Measurements from ENCODE around the gene LARGE1.

The LARGE1 gene

DNA sequence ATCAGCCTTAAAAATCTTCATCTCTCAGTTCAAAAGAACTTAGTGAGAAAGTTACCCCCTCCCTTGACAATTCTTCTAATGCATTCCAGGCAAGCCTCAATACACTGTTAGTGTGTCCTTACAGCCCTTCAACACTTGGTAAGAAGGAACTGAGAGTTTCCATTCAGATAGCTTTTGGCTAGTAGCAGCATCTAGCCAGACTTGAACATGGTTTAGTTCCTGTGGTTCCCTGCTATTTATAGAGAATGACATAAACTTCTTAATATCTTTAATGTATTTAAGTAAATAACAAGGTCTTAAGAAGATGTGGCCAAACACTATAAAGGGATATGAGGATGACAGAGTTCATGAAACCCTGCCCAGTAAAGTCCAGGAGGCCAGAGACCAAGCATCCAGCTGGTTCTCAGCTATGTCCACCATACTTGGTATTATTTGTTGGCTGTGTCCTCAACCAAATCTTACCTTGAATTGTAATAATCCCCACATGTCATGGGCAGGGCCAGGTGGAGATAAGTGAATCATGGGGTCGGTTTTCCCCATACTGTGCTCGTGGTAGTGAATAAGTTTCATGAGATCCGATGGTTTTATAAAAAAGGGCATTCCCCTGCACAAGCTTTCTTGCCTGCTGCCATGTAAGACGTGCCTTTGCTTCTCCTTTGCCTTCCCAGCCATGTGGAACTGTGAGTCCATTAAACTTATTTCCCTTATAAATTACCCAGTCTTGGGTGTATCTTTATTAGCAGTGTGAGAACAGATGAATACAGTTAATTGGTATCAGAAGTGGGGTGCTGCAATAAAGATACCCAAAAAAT is 132.4 kb downstream of the LARGE1 start:
- Histone ChIP-seq H3K23ac (ENCODE audit: low read depth, low read length, poor library complexity) (no peak overlapping the region), H4K91ac (ENCODE audit: low read depth, low read length, poor library complexity) (no peak overlapping the region), H2BK5ac (ENCODE audit: low read length) (no peak overlapping the region), H2AK5ac (ENCODE audit: low read depth, low read length) (no peak overlapping the region), H3K4ac (ENCODE audit: low read length) (no peak overlapping the region), H3K36me3 (replicated peaks in 1 of 2; ENCODE audit: control insufficient read depth in 2 of 2, insufficient read depth in 2 of 2, low read length in 2 of 2) (no peaks in the 10 kb centered on the region), H2BK120ac (ENCODE audit: low read depth, low read length) (no peak overlapping the region), H3K18ac (ENCODE audit: low read length) (no peak overlapping the region), H3K27ac (replicated peaks; ENCODE audit: low read length) (no peak overlapping the region), H3K9ac (ENCODE audit: low read depth, low read length, poor library complexity) (no peak overlapping the region), H2BK12ac (ENCODE audit: low read length) (no peak overlapping the region), H3K4me1 (ENCODE audit: control insufficient read depth in 2 of 2, insufficient read depth in 1 of 2, low read depth in 1 of 2, low read length in 2 of 2) (no peaks in the 10 kb centered on the region), H3K79me1 (ENCODE audit: low read depth, low read length) (no peaks in the 10 kb centered on the region), H2BK15ac (ENCODE audit: low read length) (no peak overlapping the region), H2AFZ (ENCODE audit: low read length) (no peak overlapping the region), H4K8ac (ENCODE audit: low read depth, low read length) (no peak overlapping the region), H3K14ac (ENCODE audit: low read length) (no peak overlapping the region), H3K27me3 (ENCODE audit: control insufficient read depth in 3 of 3, insufficient read depth in 3 of 3, low read depth in 1 of 3, low read length in 3 of 3) (no peaks in the 10 kb centered on the region), H3K4me2 (ENCODE audit: insufficient read depth, low read length, poor library complexity, severe bottlenecking) (no peak overlapping the region), H3K4me3 (ENCODE audit: low read length in 2 of 2) (no peak overlapping the region), H3K9me3 (replicated peaks in 1 of 2; ENCODE audit: control insufficient read depth in 2 of 2, insufficient read depth in 1 of 2, low read depth in 1 of 2, low read length in 2 of 2) (peaks cover 5 to 35% of the 10 kb centered on the region in 2 donors)
- no CpG with 5 or more reads among the region's 4 CpGs for WGBS, 2 donors (ENCODE audit: extremely low coverage in 2 of 2, insufficient read length in 2 of 2, insufficient replicate concordance in 1 of 2)
- DNase-seq (ENCODE audit: low spot score): no peak

DNA sequence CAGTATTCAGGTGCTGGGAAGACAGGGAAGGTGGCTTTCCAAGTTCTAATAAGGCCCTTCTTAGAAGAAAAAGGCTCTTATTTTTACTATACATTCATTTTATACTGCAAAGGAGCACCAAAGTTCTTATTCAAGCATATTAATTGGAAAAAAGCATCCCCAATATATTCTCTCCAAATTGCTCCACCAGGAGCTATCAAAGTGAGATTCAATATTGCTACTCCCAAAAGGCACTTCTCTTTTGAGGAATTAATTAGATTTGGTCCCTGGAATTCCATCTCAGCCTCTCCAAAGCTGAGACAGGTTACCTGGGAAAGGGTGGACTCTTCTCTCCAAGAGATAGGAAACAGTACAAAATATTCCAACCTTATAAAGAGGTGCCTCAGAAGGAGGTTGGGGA is 134.1 kb downstream of the LARGE1 start:
- no peak overlapping the region for H3K4ac ChIP-seq (ENCODE audit: low read length)
- no peak overlapping the region for H3K4me3 ChIP-seq (ENCODE audit: low read length in 2 of 2)
- no peaks in the 10 kb centered on the region for H3K27me3 ChIP-seq (ENCODE audit: control insufficient read depth in 3 of 3, insufficient read depth in 3 of 3, low read depth in 1 of 3, low read length in 3 of 3)
- H2BK12ac ChIP-seq (ENCODE audit: low read length): no peak overlapping the region
- no peak overlapping the region for H4K8ac ChIP-seq (ENCODE audit: low read depth, low read length)
- H2BK5ac ChIP-seq (ENCODE audit: low read length): no peak overlapping the region
- H3K18ac ChIP-seq (ENCODE audit: low read length): no peak overlapping the region
- H2AFZ ChIP-seq (ENCODE audit: low read length): no peak overlapping the region
- H3K79me1 ChIP-seq (ENCODE audit: low read depth, low read length): no peaks in the 10 kb centered on the region
- H3K4me1 ChIP-seq (ENCODE audit: control insufficient read depth in 2 of 2, insufficient read depth in 1 of 2, low read depth in 1 of 2, low read length in 2 of 2): peaks cover 0 to 2% of the 10 kb centered on the region in 2 donors
- no peak overlapping the region for H3K9ac ChIP-seq (ENCODE audit: low read depth, low read length, poor library complexity)
- no peak overlapping the region for H2BK15ac ChIP-seq (ENCODE audit: low read length)
- H3K27ac ChIP-seq (replicated peaks; ENCODE audit: low read length): no peak overlapping the region
- H2AK5ac ChIP-seq (ENCODE audit: low read depth, low read length): no peak overlapping the region
- H4K91ac ChIP-seq (ENCODE audit: low read depth, low read length, poor library complexity): no peak overlapping the region
- no peak for DNase-seq (ENCODE audit: low spot score)
- H3K36me3 ChIP-seq (replicated peaks in 1 of 2; ENCODE audit: control insufficient read depth in 2 of 2, insufficient read depth in 2 of 2, low read length in 2 of 2): no peaks in the 10 kb centered on the region
- H3K9me3 ChIP-seq (replicated peaks in 1 of 2; ENCODE audit: control insufficient read depth in 2 of 2, insufficient read depth in 1 of 2, low read depth in 1 of 2, low read length in 2 of 2): peaks cover 5 to 26% of the 10 kb centered on the region in 2 donors
- no peak overlapping the region for H2BK120ac ChIP-seq (ENCODE audit: low read depth, low read length)
- H3K14ac ChIP-seq (ENCODE audit: low read length): no peak overlapping the region
- H3K23ac ChIP-seq (ENCODE audit: low read depth, low read length, poor library complexity): no peak overlapping the region
- no peak overlapping the region for H3K4me2 ChIP-seq (ENCODE audit: insufficient read depth, low read length, poor library complexity, severe bottlenecking)

DNA sequence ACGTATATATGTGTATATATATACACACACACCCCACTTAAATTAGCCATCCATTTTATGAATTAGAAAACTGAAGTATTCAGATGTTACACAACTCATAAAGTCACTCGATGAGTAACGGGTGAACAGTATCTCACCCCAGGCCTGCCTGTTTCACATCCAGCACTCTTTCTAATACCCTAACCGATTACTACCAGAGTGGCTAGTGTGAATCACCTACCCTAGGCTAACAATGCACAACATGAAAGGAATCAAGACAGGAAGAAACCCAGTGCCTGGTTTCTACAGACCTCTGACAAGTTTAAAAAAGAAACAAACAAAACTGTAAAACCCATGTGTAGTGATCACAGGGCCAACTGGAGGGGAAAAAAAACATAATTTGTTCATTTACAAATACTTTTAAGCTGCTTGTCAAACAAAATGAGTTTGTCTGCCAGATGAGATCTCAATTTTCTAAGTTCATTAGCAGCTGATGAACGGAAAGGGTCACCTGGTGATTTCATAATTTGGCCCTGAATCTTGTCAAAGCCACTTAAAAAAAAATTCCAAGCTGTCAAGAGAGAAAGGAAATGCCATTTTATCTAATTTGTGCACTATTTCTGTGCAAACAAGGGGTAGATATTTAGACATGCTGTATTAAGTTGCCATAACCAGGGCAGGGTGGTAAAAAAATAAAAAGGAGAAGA is 134.8 kb downstream of the LARGE1 start:
- Histone ChIP-seq H3K9ac (ENCODE audit: low read depth, low read length, poor library complexity) (no peak overlapping the region), H4K91ac (ENCODE audit: low read depth, low read length, poor library complexity) (no peak overlapping the region), H4K8ac (ENCODE audit: low read depth, low read length) (no peak overlapping the region), H3K4me2 (ENCODE audit: insufficient read depth, low read length, poor library complexity, severe bottlenecking) (no peak overlapping the region), H2BK12ac (ENCODE audit: low read length) (no peak overlapping the region), H3K36me3 (replicated peaks in 1 of 2; ENCODE audit: control insufficient read depth in 2 of 2, insufficient read depth in 2 of 2, low read length in 2 of 2) (no peaks in the 10 kb centered on the region), H3K18ac (ENCODE audit: low read length) (no peak overlapping the region), H2BK5ac (ENCODE audit: low read length) (no peak overlapping the region), H3K23ac (ENCODE audit: low read depth, low read length, poor library complexity) (no peak overlapping the region), H3K79me1 (ENCODE audit: low read depth, low read length) (no peaks in the 10 kb centered on the region), H3K4me1 (ENCODE audit: control insufficient read depth in 2 of 2, insufficient read depth in 1 of 2, low read depth in 1 of 2, low read length in 2 of 2) (peaks cover 0 to 2% of the 10 kb centered on the region in 2 donors), H3K27me3 (ENCODE audit: control insufficient read depth in 3 of 3, insufficient read depth in 3 of 3, low read depth in 1 of 3, low read length in 3 of 3) (no peaks in the 10 kb centered on the region), H3K9me3 (replicated peaks in 1 of 2; ENCODE audit: control insufficient read depth in 2 of 2, insufficient read depth in 1 of 2, low read depth in 1 of 2, low read length in 2 of 2) (peaks cover 5 to 26% of the 10 kb centered on the region in 2 donors), H3K27ac (replicated peaks; ENCODE audit: low read length) (no peak overlapping the region), H2BK120ac (ENCODE audit: low read depth, low read length) (no peak overlapping the region), H3K4ac (ENCODE audit: low read length) (no peak overlapping the region), H2AFZ (ENCODE audit: low read length) (no peak overlapping the region), H3K4me3 (ENCODE audit: low read length in 2 of 2) (no peak overlapping the region), H3K14ac (ENCODE audit: low read length) (no peak overlapping the region), H2AK5ac (ENCODE audit: low read depth, low read length) (no peak overlapping the region), H2BK15ac (ENCODE audit: low read length) (no peak overlapping the region)
- no CpG with 5 or more reads among the region's 5 CpGs for whole genome bisulfite sequencing, 2 donors (ENCODE audit: extremely low coverage in 2 of 2, insufficient read length in 2 of 2, insufficient replicate concordance in 1 of 2)
- DNase-seq (ENCODE audit: low spot score): no peak

DNA sequence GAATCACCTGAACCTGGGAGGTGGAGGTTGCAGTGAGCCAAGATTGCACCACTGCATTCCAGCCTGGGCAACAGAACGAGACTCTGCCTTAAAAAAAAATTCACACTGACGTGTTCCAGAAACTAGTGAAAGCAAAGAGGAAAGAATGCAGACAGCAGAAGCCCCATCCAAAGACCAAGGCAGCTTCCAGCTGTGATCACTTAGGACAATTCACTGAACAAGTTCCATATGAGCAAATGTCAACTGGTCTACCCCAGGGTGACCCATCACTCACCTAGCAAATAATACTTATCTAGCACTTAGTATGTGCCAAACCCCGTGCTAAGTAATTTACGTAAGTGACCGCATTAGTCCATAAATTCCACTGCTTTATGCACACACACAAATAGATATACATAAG is 138.9 kb downstream of the LARGE1 start:
- no peak overlapping the region for H3K9ac ChIP-seq (ENCODE audit: low read depth, low read length, poor library complexity)
- no peaks in the 10 kb centered on the region for H3K27me3 ChIP-seq (ENCODE audit: control insufficient read depth in 3 of 3, insufficient read depth in 3 of 3, low read depth in 1 of 3, low read length in 3 of 3)
- H3K9me3 ChIP-seq (replicated peaks in 1 of 2; ENCODE audit: control insufficient read depth in 2 of 2, insufficient read depth in 1 of 2, low read depth in 1 of 2, low read length in 2 of 2): peaks cover 0 to 4% of the 10 kb centered on the region in 2 donors
- H2BK5ac ChIP-seq (ENCODE audit: low read length): no peak overlapping the region
- no peak overlapping the region for H3K4me2 ChIP-seq (ENCODE audit: insufficient read depth, low read length, poor library complexity, severe bottlenecking)
- no peak overlapping the region for H2BK120ac ChIP-seq (ENCODE audit: low read depth, low read length)
- no peak overlapping the region for H3K18ac ChIP-seq (ENCODE audit: low read length)
- no peak overlapping the region for H2AK5ac ChIP-seq (ENCODE audit: low read depth, low read length)
- no peak overlapping the region for H3K4ac ChIP-seq (ENCODE audit: low read length)
- no peak overlapping the region for H4K91ac ChIP-seq (ENCODE audit: low read depth, low read length, poor library complexity)
- H2BK12ac ChIP-seq (ENCODE audit: low read length): no peak overlapping the region
- peaks cover 0 to 2% of the 10 kb centered on the region in 2 donors for H3K4me1 ChIP-seq (ENCODE audit: control insufficient read depth in 2 of 2, insufficient read depth in 1 of 2, low read depth in 1 of 2, low read length in 2 of 2)
- no peak overlapping the region for H3K23ac ChIP-seq (ENCODE audit: low read depth, low read length, poor library complexity)
- no peak overlapping the region for H2BK15ac ChIP-seq (ENCODE audit: low read length)
- WGBS, 2 donors (ENCODE audit: extremely low coverage in 2 of 2, insufficient read length in 2 of 2, insufficient replicate concordance in 1 of 2): no CpG with 5 or more reads among the region's 5 CpGs
- H2AFZ ChIP-seq (ENCODE audit: low read length): no peak overlapping the region
- DNase-seq (ENCODE audit: low spot score): no peak
- no peak overlapping the region for H4K8ac ChIP-seq (ENCODE audit: low read depth, low read length)
- H3K27ac ChIP-seq (replicated peaks; ENCODE audit: low read length): no peak overlapping the region
- no peak overlapping the region for H3K4me3 ChIP-seq (ENCODE audit: low read length in 2 of 2)
- peaks cover 4% of the 10 kb centered on the region for H3K79me1 ChIP-seq (ENCODE audit: low read depth, low read length)
- H3K14ac ChIP-seq (ENCODE audit: low read length): no peak overlapping the region
- H3K36me3 ChIP-seq (replicated peaks in 1 of 2; ENCODE audit: control insufficient read depth in 2 of 2, insufficient read depth in 2 of 2, low read length in 2 of 2): no peaks in the 10 kb centered on the region
